ENCODE measurements around the gene RNF4. TPM values are rescaled to one million over a fixed set of nuclear protein-coding genes. Genes with fewer than 3 reads are reported as not detected.
A peak's percentile ranks its signal among the peaks of the same experiment; 100 is the strongest.

The RNF4 gene
- total and polyA plus RNA-seq, 7 donors: 18.1 to 50.2 (median 30.7) TPM

DNA sequence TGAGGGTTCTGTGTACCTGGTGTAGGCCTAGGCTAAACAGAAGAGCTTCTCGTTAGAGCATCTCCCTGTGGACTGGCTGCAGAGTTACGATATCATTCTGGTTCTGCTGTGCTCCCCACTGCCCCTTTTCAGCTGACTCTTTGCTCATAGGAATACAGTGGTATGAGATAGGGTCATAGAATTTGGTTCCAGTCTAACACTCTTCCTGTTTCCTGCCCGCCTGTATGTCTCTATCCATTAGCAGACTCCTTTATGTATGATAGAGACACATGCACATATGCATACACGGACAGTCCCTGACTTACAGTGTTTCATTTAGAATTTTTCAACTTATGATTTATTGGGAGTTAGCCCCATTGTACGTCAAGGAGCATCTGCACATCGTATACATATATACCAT is 15.3 kb downstream of the RNF4 start:
- H3K36me3 ChIP-seq (ENCODE audit: insufficient read depth in 1 of 2, low read depth in 1 of 2): peaks cover 0 to 2% of the 10 kb centered on the region in 2 donors
- DNase-seq (no peak), ATAC-seq (no peak)
- peaks cover 52% of the 10 kb centered on the region for H3K4me1 ChIP-seq
- H3K27me3 ChIP-seq (ENCODE audit: insufficient read depth in 3 of 3, low read length in 2 of 3): no peaks in the 10 kb centered on the region
- TF ChIP-seq, protein P1, sequence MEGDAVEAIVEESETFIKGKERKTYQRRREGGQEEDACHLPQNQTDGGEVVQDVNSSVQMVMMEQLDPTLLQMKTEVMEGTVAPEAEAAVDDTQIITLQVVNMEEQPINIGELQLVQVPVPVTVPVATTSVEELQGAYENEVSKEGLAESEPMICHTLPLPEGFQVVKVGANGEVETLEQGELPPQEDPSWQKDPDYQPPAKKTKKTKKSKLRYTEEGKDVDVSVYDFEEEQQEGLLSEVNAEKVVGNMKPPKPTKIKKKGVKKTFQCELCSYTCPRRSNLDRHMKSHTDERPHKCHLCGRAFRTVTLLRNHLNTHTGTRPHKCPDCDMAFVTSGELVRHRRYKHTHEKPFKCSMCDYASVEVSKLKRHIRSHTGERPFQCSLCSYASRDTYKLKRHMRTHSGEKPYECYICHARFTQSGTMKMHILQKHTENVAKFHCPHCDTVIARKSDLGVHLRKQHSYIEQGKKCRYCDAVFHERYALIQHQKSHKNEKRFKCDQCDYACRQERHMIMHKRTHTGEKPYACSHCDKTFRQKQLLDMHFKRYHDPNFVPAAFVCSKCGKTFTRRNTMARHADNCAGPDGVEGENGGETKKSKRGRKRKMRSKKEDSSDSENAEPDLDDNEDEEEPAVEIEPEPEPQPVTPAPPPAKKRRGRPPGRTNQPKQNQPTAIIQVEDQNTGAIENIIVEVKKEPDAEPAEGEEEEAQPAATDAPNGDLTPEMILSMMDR (IDR thresholded peaks at IDR 0.05): no peak
- no peak overlapping the region for H3K4me3 ChIP-seq
- H3K9me3 ChIP-seq: no peaks in the 10 kb centered on the region
- no peak overlapping the region for H3K27ac ChIP-seq
- intact Hi-C loops (cut with DNase I): no loop called here
- 82 to 84% (median 82%) methylated on average over 6 of the region's 6 CpGs for WGBS, 3 donors

DNA sequence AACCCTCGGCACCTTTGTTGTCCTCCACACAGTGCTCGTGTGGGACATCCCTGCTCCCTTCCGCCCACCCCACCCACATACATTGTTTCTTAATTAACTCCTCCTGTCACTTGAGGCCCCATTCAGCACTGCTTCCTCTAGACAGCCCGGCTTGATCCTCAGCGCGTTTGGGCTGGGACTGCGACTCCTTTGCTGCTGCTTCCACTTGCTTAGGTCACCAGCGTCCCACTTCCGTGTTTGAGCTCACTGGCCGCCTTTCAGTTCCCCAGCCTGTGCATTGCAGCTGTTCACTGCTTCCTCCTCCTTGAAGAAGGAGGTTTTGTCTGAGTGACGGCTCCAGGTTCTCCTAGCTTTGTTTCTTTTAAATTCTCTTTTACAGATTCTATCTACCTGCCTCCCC is 16.1 kb downstream of the RNF4 start:
- ATAC-seq (peak; percentile 40 to 68 (median 57)), DNase-seq (peak; percentile 60 to 79)
- WGBS, 3 donors: 31 to 41% (median 38%) methylated on average over 11 of the region's 11 CpGs
- Histone ChIP-seq H3K27me3 (ENCODE audit: insufficient read depth in 3 of 3, low read length in 2 of 3) (no peaks in the 10 kb centered on the region), H3K27ac (peak overlapping the region; percentile 53), H3K4me1 (peaks cover 51% of the 10 kb centered on the region), H3K4me3 (no peak overlapping the region), H3K9me3 (no peaks in the 10 kb centered on the region), H3K36me3 (ENCODE audit: insufficient read depth in 1 of 2, low read depth in 1 of 2) (peaks cover 2% of the 10 kb centered on the region in 2 donors)
- TF ChIP-seq, protein P1 (IDR thresholded peaks at IDR 0.05): no peak
- intact Hi-C loops (cut with DNase I): no loop called here

DNA sequence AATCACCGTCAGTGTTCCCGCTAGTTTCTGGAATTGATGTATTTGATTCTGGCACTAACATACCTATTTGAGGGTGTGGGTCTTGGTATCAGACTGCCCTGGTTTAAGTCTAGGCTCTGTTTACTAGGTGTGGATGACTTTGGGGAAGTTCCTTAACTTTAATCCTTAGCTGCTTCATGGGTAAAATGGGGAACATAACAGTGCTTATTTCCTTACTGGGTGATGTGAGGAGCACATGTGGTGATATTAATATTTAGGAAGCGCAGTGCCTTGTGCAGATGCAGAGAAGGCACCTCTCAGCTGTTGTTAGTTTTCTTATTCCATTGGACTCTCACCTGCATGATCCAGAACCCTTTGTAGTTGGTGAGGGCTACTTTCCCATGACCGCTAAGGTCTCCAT is 17.1 kb downstream of the RNF4 start:
- H3K27ac ChIP-seq: no peak overlapping the region
- peaks cover 45% of the 10 kb centered on the region for H3K4me1 ChIP-seq
- ATAC-seq (no peak), DNase-seq (no peak)
- no peaks in the 10 kb centered on the region for H3K9me3 ChIP-seq
- WGBS, 3 donors: 92 to 99% (median 94%) methylated on average over 4 of the region's 4 CpGs
- TF ChIP-seq, protein P1 (IDR thresholded peaks at IDR 0.05): no peak
- H3K4me3 ChIP-seq: no peak overlapping the region
- peaks cover 5 to 11% of the 10 kb centered on the region in 2 donors for H3K36me3 ChIP-seq (ENCODE audit: insufficient read depth in 1 of 2, low read depth in 1 of 2)
- H3K27me3 ChIP-seq (ENCODE audit: insufficient read depth in 3 of 3, low read length in 2 of 3): no peaks in the 10 kb centered on the region
- intact Hi-C loops (cut with DNase I): no loop called here

DNA sequence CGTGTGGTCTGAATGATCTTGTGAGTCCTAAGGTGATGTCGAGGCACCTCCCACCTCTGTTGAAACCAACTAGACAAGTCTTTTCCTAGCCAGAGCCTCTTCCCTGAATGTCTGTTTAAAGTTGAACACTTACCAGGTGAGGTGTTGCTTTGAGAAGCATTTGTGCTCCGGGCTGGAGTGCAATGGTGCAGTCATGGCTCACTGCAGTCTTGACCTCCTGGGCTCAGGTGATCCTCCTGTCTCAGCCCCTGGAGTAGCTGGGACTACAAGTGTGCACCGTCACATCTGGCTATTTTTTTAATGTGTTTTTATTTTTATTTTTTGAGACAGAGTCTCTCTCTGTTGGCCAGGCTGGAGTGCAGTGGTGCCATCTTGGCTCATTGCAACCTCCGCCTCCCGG is 18.1 kb downstream of the RNF4 start:
- no peak for ATAC-seq
- no peaks in the 10 kb centered on the region for H3K27me3 ChIP-seq (ENCODE audit: insufficient read depth in 3 of 3, low read length in 2 of 3)
- intact Hi-C loops (cut with DNase I): no loop called here
- peaks cover 5 to 21% of the 10 kb centered on the region in 2 donors for H3K36me3 ChIP-seq (ENCODE audit: insufficient read depth in 1 of 2, low read depth in 1 of 2)
- H3K27ac ChIP-seq: no peak overlapping the region
- no peak for DNase-seq
- no peak overlapping the region for H3K4me3 ChIP-seq
- WGBS, 3 donors: 93 to 96% (median 94%) methylated on average over 6 of the region's 6 CpGs
- H3K9me3 ChIP-seq: no peaks in the 10 kb centered on the region
- TF ChIP-seq, protein P1 (IDR thresholded peaks at IDR 0.05): no peak
- H3K4me1 ChIP-seq: peaks cover 35% of the 10 kb centered on the region

DNA sequence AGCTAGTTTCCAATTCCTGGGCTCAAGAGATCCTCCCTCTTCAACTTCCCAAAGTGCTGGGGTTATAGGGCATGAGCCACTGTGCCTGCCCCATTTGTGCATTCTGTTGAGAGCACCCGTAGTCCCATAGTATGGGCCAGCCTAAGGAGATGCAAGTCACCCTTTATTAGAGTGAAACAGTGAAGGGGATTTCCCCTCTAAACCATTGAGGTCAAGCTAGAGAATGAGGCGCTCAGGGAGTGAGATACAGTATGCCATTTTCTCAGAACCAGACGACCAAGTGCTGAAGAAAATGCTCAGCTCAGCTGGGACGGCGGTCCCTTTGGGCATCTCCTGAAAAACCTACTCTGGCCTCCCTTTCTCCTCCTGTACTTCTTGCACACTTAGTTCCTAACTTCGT is 18.7 kb downstream of the RNF4 start:
- Histone ChIP-seq H3K9me3 (no peaks in the 10 kb centered on the region), H3K4me3 (no peak overlapping the region), H3K27ac (no peak overlapping the region), H3K36me3 (ENCODE audit: insufficient read depth in 1 of 2, low read depth in 1 of 2) (peaks cover 8 to 28% of the 10 kb centered on the region in 2 donors), H3K27me3 (ENCODE audit: insufficient read depth in 3 of 3, low read length in 2 of 3) (no peaks in the 10 kb centered on the region), H3K4me1 (peaks cover 29% of the 10 kb centered on the region)
- DNase-seq (no peak), ATAC-seq (no peak)
- intact Hi-C loops (cut with DNase I): no loop called here
- WGBS, 3 donors: 88 to 93% (median 90%) methylated on average over 6 of the region's 6 CpGs
- TF ChIP-seq, protein P1 (IDR thresholded peaks at IDR 0.05): no peak

All from psoas muscle (tissue), 8 donors.